NCI-H748 treated with DMSO at 0.1 percent for 48 hours (cell line): ENCODE measurements around the gene AZIN2.
A peak's percentile ranks its signal among the peaks of the same experiment; 100 is the strongest.
"Not testable (repeated sequence)": the region's sequence is repeated elsewhere in the genome, so short reads cannot be mapped to it uniquely, and the experiment has no call there.

Experiments
- DNase-seq: peaks from one replicate; lab custom pipeline; 2025; lab: John Stamatoyannopoulos, UW

AZIN2 gene

DNA sequence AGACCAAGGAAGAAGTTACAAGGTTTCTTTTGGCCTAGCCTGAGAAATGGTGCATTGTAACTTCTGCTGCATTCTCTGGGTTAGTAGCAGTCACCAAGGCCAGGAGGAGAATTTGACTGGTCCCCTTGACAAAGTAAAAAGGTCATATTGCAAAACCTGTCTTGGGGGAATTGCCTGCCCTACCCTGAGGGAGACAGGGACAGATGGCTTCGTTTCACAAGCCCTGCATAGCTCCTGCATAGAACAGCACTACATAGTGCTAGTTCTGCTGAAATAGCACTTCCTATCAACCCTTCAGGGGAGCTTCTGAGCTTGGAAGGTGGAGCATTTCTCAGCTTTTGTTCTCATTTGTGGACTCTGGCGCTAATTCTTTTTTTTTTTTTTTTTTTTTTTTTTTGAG, 23.9 kb upstream of the AZIN2 start:
- no peak for DNase-seq

DNA sequence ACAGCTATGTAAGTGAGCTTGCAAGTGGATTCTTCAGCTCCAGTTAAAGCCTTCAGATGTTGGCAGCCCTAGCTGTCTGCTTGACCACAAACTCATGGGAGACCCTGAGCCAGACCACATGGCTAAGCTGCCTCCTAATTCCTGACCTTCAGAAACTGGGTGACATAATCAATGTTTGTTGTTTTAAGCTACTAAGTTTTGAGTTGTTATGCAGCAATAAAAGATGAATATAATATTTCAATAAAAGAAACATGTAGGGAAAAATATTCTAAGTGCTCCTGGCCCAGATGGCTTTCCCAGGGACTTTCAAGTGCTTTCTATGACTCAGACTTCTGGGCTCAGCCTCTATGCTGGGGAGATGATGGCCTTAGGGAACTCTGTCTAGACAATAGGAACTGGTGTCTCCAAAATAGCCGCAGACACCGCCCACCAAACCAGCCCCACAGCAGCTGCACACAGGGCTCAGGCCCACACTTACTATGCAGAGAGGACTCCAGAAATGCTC, 20.3 kb upstream of the AZIN2 start:
- DNase-seq: no peak

DNA sequence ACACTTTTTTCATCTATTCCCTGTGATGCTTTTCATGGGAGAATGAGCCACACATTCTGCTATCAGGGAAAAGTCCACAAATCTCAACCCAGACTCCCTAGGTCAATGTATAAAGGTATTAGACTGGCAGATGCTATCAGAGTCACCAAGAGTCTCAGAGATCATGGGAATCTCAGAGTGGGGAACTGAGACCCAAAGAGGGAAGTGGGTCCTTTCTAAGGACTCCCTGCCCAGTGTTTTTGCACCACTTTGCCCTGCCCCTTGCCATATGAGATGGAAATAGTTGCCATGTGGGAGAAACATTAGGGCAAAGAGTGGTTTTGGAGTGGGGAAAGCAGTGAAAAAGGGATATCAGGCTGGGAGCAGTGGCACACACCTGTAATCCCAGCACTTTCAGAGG, 19.1 kb upstream of the AZIN2 start:
- no peak for DNase-seq

DNA sequence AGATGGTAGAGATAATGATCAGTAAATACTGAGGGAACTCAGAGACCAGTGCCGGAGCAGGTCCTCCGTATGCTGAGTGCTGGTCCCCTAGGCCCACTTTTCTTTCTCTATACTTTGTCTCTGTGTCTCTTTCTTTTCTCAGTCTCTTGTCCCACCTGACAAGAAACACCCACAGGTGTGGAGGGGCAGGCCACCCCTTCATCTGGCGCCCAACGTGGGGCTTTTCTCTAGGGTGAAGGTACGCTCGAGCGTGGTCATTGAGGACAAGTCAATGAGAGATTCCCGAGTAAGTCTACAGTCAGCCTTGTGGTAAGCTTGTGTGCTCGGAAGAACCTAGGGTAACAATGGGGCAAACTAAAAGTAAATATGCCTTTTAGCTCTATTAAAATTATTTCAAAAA, 16.7 kb upstream of the AZIN2 start:
- DNase-seq: not testable (repeated sequence)

DNA sequence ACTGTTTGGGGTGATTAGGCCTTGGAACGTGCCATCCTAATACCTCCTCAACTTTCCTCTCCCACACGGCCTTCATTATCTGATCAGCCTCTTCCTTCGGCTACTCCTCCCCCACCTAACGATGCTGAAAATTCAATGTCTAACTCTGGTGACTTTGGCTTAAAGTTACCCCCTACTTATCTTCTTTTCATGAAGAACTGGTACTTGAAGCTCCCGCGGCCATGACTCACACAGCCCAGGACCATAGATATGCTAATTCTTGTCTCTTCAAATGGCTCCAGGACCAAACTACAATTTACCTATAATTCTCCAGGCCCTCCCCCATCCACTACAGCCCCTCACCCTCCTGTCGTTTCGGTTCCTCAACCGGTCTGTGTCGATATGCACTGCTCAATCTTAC, 15.7 kb upstream of the AZIN2 start:
- DNase-seq: no peak

DNA sequence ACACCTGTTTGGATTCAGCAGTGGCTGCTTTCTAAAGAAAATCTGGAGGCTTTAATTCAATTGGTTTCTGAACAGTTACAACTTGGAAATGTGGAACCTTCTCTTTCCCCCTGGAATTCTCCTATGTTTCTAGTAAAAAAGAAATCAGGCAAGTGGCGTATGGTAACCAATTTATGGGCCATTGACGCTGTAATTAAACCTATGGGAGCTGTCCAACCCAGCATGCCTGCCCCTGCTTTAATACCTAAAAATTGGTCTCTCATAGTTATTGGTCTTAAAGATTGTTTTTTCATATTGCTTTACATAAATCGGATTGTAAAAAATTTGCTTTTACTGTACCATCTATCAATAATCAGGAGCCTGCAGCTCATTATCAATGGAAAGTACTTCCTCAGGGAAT, 14.5 kb upstream of the AZIN2 start:
- not testable (repeated sequence) for DNase-seq

DNA sequence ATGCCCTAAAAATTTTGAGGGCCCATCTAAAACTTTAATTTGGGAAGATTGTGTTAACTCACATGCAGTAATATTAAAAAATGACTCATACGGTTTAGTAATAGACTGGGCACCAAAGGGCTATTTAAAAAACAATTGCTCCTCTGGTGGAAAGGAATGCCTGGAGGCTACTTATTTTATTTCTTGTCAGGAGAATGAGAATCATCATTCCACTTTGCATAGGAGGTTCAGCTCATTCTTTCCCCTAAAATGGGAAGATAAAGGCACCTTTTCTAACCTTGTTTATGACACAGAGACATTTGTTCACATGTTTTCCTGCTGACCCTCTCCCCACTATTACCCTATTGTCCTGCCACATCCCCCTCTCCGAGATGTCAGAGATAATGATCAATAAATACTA, 12.8 kb upstream of the AZIN2 start:
- DNase-seq: not testable (repeated sequence)

DNA sequence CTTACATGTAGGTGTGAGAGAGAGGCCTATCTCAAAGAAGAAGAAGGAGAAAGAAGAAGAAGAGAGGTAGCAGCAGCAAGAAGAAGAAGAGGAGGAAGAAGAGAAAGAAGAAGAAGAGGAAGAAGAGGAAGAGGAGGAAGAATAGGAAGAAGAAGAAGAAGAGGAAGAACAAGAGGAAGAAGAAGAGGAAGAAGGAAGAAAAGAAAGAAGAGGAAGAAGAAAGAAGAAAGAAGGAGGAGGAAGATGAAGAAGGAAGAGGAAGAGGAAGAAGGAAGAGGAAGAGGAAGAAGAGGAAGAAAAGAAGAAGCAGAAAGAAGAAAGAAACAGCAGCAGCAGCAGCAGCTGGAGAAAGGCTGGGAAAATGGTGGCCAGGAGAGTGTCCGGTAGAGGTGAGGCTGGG, 10.3 kb upstream of the AZIN2 start:
- DNase-seq: no peak

DNA sequence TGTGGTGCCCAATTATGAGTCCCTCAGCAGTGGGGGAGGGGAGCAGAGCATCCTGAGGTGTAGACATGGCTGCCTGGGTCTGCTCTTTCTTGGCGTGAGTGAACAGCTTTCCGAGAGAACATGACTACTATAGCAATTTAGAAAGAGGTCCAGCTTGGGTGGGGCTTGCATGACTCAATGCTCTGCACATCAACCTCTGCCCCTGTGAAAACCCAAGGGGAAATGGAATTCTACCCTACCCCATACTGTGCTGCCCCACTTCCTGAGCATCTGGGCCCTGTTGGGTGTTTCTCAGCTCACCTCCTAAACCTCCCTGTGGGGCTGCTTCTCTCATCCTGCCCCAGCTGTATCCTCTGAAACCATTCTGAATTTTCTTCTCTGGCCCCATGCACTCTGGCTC, 8.2 kb upstream of the AZIN2 start:
- no peak for DNase-seq

DNA sequence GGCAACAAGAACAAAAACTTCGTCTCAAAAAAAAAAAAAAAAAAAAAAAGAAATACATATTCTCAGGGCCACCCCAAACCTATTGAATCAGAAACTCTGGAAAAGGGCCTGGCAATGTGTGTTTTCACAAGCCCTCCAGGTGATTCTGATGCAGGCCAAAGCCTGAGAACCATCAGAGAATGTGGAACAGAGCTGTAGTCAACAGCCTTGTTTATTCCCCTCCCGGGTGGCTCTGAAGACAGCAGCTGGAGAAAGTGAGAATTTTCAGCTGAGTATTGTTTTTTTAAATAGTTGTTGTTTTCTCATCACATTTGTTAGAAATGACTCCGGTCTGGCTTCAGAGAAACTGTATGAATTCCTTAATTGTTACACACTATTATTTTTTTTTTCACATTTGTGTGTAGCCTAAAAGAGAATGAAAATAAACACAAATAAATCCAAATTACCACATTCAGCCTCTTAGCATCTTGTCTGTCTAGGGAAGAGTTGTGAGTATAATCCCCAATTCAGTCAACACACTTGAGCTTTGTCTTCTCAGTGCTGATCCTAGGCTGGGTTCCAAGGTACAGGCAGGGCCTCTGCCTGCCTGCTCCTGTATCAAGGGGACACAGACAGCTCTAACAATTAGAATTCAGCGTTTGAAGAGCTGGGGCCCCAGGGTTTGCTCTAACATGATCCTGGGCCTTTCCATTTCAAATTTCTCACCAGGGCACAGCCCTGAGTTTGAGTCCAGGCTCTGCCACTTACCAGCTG, 6.6 kb upstream of the AZIN2 start:
- DNase-seq: no peak

DNA sequence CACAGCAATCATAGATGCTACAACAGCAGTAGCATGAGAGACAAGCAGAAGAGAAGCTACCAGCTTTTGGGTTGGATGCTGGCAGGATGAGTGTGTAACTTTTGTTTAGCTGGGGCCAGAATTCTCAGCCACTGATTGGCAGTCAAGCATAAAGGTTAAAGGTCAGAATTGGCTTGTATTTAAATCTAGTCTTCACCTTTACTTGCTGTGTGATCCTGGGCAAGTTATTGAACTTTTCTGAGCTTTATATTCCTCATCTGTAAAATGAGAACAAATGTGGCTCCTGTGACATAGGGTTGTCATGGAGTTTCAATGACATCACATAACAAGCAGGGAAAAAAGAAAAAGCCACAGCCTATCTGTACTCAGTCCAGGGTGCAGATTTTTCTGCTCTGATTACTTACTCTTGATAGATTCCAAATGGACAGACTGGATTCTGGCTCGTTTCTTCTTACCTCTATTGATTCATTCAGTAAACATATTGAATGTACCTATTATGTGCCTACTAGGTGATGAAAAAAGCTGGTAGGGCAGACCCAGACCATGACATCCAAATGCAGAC, 2.8 kb upstream of the AZIN2 start:
- DNase-seq: no peak

DNA sequence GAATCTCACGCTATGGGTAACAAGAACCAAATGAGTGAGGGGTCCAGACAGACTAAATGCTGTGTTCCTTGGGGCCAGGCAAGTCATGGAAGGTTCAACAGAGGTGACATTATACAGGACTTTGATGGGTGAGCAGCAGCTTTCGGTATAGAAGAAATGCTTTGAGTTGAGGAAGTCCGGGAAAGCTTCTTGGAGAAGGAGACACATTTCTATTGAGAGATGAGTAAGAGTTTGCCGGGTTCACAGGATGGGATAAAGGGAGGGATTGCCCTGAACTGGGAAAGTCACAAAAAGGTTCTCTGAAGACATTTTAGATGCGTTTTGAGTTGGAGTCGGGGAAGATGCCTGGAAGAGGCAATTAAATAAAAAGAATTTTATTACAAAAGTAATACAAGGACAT, 580 bp upstream of the AZIN2 start:
- no peak for DNase-seq

DNA sequence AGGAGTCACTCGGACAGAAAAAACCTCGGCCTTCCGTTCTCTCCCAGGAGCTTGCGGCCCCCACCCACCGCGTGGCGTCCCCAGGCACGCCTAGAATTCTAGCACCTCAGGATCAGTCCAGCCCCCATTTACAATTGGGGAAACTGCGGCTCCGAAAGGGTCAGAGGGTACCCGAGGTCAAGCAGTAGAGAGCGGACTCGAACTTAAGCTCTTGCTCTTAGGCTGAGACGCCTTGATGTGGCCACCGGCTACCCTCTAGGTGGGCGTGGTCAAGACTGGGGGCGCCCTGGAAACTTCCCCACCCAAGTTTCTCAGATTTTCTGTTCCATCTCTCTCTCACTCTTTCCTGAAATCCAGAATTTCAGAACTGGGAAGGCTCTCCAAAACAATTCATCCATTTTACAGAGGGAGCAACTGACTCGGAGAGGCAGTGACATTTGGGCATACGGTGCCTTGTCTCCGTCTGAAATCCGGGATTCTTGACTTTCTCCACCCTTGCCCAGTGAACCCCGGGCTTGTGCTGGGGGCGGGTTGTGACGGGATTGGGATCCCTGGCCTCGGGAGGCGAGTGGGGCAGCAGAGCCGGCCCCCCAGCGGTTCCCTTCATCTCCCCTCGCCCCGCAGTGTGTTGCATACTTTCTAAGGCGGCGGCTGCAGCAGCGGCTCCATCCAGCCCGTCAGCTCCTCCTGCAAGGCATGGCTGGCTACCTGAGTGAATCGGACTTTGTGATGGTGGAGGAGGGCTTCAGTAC, 777 bp downstream of the AZIN2 start:
- no peak for DNase-seq

DNA sequence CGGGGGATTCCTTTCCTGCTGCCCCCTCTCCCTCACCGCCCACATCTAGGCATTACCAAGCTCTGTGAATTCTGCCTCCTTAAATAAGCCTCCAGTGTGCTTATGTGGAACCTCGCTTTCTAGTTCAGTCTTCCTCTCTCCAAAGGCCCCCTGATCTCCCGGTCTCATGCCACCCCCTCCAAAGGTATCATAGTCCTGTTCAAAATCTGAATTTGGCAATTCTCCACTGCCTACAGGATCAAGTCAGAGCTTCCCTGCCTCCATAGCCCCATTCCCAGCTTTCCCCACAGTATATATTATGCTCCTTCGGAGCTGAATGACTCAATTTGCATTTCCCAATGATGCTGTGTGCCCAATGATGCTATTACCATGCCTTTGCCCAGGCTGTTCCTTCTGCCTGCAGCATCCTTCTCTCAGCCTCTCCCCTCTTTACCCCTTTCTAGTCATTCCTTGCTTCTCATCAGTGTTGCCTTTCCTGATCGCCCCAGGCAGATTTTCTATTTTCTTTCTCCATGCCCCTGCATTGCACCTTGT, 1.7 kb downstream of the AZIN2 start:
- DNase-seq: no peak

DNA sequence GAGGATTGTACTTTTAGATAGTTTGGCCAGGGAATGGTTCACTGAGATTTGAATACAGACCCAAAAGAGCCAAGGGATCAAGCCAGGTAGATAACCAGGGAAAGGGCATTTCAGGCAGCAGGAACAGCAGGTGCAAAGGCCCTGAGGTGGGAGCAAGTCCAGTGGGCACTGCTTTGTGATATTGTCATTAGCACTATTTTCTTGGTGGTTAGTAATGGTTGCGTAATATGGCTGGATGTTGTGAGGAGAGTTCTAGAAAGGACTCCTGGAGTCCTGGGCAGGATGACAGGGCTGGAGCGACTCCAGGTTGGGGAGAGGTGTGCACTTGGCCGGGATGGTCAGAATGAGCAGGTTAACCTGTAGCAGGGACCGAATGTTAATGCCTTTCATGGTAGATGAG, 4.4 kb downstream of the AZIN2 start:
- no peak for DNase-seq

DNA sequence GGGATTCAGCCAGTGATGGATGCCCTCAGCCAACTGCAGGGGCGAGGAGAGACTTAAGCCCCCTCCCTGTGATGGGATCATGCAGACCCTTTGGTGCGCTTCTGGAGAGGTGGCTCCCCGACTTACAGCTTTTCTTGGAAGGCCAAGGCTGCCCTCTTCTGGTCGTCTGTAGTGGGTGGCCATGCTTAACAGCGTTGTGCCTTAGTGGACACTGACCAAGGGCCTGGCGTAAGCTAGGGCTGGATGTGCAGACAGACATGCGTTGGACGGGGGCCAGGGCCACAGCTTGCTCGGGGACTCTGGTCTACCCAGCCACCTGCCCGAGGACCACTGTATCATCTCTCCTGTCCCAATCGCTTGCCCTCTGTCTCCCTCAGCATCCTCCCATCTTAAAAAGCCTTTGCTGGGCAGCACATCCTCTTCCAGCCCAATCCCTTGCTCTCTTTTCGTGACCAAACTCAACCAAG, 5.5 kb downstream of the AZIN2 start:
- DNase-seq: peak; percentile 14

DNA sequence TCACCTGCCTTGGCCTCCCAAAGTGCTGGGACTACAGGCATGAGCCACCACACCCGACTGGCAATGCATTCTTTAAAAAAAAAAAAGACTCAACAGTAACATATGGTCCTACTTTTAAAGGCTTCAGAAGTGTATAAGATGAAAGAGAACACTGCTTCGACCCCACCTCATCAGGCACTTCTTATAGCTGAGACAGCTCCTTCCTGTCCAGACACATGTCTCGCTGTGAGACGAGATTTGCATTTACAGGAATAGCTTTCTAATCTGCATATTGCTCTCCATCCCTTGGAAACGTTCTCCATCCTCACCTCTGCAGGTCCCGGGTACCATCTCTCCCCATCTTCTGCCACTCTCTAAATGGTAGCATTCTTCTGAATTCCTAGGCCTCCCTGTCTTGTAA, 6.7 kb downstream of the AZIN2 start:
- DNase-seq: no peak

DNA sequence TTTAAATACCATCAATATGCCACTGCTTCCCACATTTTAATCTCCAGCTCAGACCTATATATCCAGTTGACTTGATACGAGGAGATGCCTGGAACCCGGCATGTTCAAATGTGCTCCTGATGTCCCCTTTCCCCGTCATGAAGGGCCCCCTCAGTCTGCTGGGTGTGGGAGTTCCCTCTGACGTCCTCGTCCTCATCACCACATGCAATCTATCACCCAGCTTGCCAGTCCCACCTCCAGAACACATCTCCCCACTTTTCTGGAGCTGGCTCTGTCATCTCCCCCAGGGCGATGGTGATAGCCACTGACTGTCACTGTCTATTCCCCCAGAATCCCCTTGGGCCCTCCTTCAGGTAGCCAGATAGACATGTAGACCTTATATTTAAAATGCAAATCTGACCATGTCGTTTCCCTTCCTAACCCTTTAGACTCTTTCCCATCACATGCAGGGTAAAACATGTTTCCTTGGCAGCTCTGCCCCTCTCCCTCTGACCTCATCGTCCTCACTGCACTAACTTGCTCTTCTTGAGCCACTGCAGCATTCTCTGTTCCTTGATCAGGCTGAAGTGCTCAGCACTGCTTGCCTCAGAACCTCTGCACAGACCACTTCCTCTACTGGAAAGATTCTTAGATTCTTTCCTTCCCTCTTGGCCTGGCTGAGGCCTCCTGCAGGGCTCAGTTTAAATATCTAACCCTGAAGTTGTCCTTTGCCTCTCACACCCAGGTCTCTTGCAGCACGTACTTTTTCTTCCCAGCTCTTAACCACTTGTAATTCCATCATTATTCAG, 7.4 kb downstream of the AZIN2 start:
- no peak for DNase-seq

DNA sequence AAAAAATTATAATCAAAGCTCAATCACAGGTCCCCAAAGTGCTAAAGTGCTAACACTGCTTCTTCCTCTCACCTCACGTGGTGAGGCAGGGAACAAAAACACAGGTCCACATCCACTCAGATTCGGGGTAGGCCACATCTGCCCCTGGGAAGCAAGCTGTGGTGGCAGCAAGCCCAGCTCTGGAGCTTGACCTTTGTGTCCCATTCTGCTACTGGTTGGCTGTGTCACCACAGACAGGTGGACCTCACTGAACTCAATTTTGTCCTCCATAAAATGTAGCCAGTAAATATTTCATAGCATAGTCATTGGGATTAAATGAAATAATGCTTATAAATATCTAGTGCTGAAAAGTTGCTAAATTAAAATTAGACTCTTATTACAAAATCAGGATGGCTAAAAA, 8.5 kb downstream of the AZIN2 start:
- DNase-seq: no peak

DNA sequence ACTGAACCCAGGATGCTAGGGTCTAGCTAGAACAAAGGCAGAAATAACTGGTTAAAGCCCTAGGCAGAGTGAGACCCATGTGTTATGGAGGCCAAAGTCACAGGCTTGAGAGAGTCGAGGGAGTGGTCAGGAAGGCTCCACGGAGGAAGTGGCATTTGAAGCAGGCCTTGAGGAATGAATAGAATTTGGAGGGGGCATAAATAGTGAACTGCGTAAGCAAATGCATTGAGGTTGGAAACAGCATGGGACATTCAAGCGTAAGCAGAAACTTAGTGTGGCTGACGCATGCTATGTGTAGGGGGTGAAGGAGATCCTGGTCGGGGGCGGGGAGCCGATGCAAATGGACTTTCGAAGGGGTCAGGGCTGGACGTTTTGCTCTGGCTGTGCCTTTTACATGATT, 11.5 kb downstream of the AZIN2 start:
- DNase-seq: no peak

DNA sequence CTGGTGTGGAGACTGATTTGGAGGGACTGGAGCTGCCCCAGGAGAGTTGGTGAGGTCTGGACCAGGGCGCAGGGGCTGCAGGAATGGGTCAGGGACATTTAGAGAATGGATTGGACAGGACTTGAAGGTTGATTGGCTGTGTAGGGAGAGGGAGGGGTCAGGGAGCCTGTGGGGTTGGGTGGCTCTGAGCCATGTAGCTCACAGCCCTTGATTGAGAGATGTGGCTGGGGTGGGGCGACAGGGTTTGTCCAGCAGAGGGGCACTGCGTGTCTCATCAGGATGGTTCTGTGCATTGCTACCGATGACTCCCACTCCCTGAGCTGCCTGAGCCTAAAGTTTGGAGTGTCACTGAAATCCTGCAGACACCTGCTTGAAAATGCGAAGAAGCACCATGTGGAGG, 12.1 kb downstream of the AZIN2 start:
- DNase-seq: no peak

DNA sequence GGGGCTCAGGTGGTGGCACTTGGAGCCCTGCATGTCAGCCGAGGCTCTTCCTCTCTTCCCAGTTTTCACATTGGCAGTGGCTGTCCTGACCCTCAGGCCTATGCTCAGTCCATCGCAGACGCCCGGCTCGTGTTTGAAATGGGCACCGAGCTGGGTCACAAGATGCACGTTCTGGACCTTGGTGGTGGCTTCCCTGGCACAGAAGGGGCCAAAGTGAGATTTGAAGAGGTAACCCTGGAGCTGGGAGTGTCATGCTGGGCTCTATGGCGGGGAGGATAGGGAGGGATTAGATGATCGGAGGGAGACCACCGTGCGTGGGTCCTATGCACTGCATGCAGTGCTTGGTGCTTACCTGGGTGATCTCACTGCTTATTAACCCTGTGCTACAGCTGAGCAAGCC, 13.5 kb downstream of the AZIN2 start:
- no peak for DNase-seq
